ENCODE data around the gene PRSS27. TPM values are rescaled to one million over a fixed set of nuclear protein-coding genes. Genes with fewer than 3 reads are reported as not detected.

The PRSS27 gene
- total RNA-seq, 3 donors from 2014 or later (not counting 1 experiment from before 2014, with no cell fraction given): 0.42 to 1.3 (median 1.2) TPM

DNA sequence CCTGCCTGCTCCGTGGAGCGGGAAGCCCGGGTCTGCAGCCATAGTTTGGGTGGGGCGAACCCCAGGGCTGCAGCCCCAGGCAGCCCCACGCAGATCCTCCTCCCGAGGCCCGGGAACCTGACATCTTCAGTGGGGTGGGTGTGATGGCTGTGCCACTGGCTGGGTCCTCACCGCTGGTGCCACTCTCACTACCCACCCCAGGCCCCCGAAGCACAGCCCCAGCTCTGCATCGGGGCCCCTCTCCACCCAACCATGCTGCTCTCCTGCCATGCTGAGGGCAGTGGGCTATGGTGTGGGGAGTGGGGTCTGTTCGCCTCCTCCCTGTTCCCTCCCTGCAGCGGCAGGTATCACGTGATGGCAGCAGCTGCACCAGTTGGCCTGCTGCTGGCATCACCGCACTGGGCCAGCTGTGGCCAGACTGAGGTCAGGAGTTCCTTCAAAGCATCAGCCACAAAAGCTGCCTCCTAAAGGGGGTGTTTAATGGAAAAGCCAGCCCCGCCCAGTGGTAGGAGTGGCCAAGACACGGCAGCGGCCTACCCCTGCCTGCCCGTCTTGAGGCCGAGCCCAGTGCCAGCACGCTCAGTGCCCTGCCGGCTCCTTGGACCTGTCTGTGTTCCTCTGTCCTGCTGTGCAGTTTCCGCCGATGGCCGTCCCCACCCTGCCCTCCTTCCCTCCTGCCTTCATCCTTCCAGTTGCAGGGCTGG is 26.9 kb downstream of the PRSS27 start:
- TF ChIP-seq, protein P1, sequence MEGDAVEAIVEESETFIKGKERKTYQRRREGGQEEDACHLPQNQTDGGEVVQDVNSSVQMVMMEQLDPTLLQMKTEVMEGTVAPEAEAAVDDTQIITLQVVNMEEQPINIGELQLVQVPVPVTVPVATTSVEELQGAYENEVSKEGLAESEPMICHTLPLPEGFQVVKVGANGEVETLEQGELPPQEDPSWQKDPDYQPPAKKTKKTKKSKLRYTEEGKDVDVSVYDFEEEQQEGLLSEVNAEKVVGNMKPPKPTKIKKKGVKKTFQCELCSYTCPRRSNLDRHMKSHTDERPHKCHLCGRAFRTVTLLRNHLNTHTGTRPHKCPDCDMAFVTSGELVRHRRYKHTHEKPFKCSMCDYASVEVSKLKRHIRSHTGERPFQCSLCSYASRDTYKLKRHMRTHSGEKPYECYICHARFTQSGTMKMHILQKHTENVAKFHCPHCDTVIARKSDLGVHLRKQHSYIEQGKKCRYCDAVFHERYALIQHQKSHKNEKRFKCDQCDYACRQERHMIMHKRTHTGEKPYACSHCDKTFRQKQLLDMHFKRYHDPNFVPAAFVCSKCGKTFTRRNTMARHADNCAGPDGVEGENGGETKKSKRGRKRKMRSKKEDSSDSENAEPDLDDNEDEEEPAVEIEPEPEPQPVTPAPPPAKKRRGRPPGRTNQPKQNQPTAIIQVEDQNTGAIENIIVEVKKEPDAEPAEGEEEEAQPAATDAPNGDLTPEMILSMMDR (IDR thresholded peaks at IDR 0.05): no peak
- H3K27ac ChIP-seq (ENCODE audit: low read length): no peak overlapping the region
- peaks cover 40% of the 10 kb centered on the region for H3K4me1 ChIP-seq (ENCODE audit: control insufficient read depth, insufficient read depth, low read length)
- Mint-ChIP-seq H3K27ac (peak overlapping the region in 1 of 2 donors; percentile 36), H3K4me1 (peaks cover 15 to 21% of the 10 kb centered on the region in 2 donors), H3K36me3 (no peaks in the 10 kb centered on the region), H3K27me3 (ENCODE audit: low read depth in 2 of 2) (no peaks in the 10 kb centered on the region), H3K9me3 (no peaks in the 10 kb centered on the region), H3K4me3 (no peak overlapping the region)
- intact Hi-C loops (cut with micrococcal nuclease): no loop called here
- H3K9me3 ChIP-seq (ENCODE audit: control insufficient read depth, insufficient read depth, low read length): no peaks in the 10 kb centered on the region
- H3K4me3 ChIP-seq (ENCODE audit: low read length): no peak overlapping the region
- peak in 2 of 3 donors; percentile 50 to 66 for ATAC-seq
- DNase-seq: no peak
- H3K27me3 ChIP-seq (ENCODE audit: control insufficient read depth, insufficient read depth, low read length): no peaks in the 10 kb centered on the region
- H3K36me3 ChIP-seq (ENCODE audit: control insufficient read depth, insufficient read depth, low read length): peaks cover 35% of the 10 kb centered on the region
- WGBS (ENCODE audit: insufficient coverage): 66% methylated on average over 21 of the region's 24 CpGs

DNA sequence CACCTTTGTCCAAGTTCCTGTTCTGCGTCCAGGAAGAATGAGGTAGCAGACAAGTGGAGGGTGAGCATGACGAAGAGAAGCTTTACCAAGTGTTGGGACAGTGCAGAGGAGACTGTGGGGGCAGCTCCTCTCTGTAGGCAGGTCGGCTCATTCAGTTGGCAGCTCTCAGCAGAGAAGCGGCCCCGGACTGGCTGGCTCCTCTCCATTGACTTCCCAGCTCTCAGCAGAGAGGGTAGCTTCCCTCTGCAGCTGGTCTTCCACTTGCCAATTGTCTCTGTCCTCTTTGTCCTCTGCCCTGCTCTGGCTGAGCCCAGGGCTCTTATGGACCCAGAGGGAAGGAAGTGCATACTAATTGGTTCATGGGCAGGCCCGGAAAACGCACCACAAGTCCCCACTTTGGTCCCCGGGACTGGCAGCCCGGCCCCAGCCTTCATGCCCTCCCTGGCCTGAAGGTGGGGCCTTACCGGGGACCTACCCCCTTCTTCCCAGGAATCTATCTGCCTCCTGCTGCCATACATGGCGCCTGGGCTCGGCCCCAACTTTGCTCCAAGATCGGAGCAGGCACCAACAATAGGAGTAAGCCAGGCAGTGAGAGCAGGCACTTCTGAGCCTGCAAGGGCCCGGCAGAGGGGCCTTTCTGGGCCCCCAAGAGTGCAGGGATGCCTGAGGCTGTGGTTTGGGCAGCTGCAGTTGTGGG is 27.6 kb downstream of the PRSS27 start:
- H3K4me1 Mint-ChIP-seq: peaks cover 21 to 28% of the 10 kb centered on the region in 2 donors
- H3K27me3 Mint-ChIP-seq (ENCODE audit: low read depth in 2 of 2): no peaks in the 10 kb centered on the region
- 84% methylated on average over 14 of the region's 14 CpGs for WGBS (ENCODE audit: insufficient coverage)
- Histone ChIP-seq H3K9me3 (ENCODE audit: control insufficient read depth, insufficient read depth, low read length) (no peaks in the 10 kb centered on the region), H3K27ac (ENCODE audit: low read length) (no peak overlapping the region), H3K36me3 (ENCODE audit: control insufficient read depth, insufficient read depth, low read length) (peaks cover 29% of the 10 kb centered on the region), H3K4me1 (ENCODE audit: control insufficient read depth, insufficient read depth, low read length) (peaks cover 47% of the 10 kb centered on the region), H3K27me3 (ENCODE audit: control insufficient read depth, insufficient read depth, low read length) (no peaks in the 10 kb centered on the region), H3K4me3 (ENCODE audit: low read length) (no peak overlapping the region)
- H3K36me3 Mint-ChIP-seq: no peaks in the 10 kb centered on the region
- H3K4me3 Mint-ChIP-seq: no peak overlapping the region
- TF ChIP-seq, protein P1 (IDR thresholded peaks at IDR 0.05): no peak
- DNase-seq (no peak), ATAC-seq (no peak)
- intact Hi-C loops (cut with micrococcal nuclease): no loop called here
- H3K9me3 Mint-ChIP-seq: no peaks in the 10 kb centered on the region
- no peak overlapping the region for H3K27ac Mint-ChIP-seq

DNA sequence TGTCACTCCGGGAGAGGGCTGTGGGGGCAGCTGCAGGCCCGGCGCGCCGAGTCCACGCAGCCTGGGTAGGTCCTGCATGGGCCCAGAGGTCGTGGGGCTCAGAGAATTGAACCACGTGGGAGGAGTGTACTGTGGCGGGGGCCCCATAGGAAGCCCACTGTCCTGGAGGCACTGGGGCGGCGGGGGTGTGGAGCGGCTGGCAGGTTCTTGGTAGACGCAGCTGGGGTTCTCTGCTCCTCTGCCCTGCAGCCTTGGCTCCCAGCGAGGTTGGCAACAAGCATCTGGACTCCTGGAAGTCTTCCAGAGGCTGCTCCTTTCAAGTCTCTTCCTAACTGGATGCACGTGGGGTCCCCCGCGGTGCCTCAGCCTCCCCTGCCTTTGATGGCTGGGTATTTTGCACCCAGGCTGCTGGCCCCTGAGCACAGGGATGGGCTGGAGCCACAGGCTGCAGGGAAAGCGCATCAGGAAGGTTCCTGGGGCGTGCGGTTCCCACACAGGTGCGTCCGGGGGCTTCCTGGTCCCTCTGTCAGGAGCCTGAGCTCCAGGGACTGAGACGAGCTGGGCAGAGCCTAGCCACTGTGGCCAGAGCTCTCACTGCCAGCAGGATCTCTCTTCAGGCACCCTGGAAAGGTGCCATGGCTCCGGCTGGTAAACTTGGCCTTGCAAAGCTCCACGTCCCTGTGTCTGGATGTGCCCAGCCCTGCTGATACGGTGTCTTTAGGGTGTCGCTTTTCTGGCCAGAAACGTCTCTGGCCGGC is 28.4 kb downstream of the PRSS27 start:
- H3K4me1 Mint-ChIP-seq: peaks cover 22 to 30% of the 10 kb centered on the region in 2 donors
- Histone ChIP-seq H3K9me3 (ENCODE audit: control insufficient read depth, insufficient read depth, low read length) (no peaks in the 10 kb centered on the region), H3K27me3 (ENCODE audit: control insufficient read depth, insufficient read depth, low read length) (no peaks in the 10 kb centered on the region), H3K4me3 (ENCODE audit: low read length) (no peak overlapping the region), H3K36me3 (ENCODE audit: control insufficient read depth, insufficient read depth, low read length) (peaks cover 21% of the 10 kb centered on the region), H3K27ac (ENCODE audit: low read length) (no peak overlapping the region), H3K4me1 (ENCODE audit: control insufficient read depth, insufficient read depth, low read length) (peaks cover 54% of the 10 kb centered on the region)
- TF ChIP-seq, protein P1 (IDR thresholded peaks at IDR 0.05): no peak
- ATAC-seq (no peak), DNase-seq (no peak)
- H3K27ac Mint-ChIP-seq: no peak overlapping the region
- no peaks in the 10 kb centered on the region for H3K36me3 Mint-ChIP-seq
- intact Hi-C loops (cut with micrococcal nuclease): no loop called here
- H3K4me3 Mint-ChIP-seq: no peak overlapping the region
- 95% methylated on average over 29 of the region's 29 CpGs for WGBS (ENCODE audit: insufficient coverage)
- no peaks in the 10 kb centered on the region for H3K9me3 Mint-ChIP-seq
- no peaks in the 10 kb centered on the region for H3K27me3 Mint-ChIP-seq (ENCODE audit: low read depth in 2 of 2)

All from natural killer cell (primary cell).